H1 (cell line): ENCODE measurements around the gene MDK. TPM values are rescaled to one million over a fixed set of nuclear protein-coding genes. Genes with fewer than 3 reads are reported as not detected.

Experiments
- SP2 ChIP-seq: IDR thresholded peaks from 2 replicates; pipeline ENCODE4 v1.6.1; 2012; ENCODE audit warnings: mild to moderate bottlenecking, low read length, inconsistent platforms
- polyA plus RNA-seq, 7 experiments: library from polyadenylated mRNA; depleted of rRNA in 3 of 7; stranded (reverse) in 5 of 7; unstranded in 2 of 7; fragments of >200 nt in 5 of 7; fragments of 200-250 nt in 2 of 7; gene quantifications; 1 replicate in 5 of 7; 2 replicates in 1 of 7; 4 replicates in 1 of 7; pipeline versions ENCODE4 v1.2.1 to v1.2.3, GENCODE V29; 2011 to 2013; ENCODE audit warnings: missing spikeins in 2 of 7, mixed read lengths in 2 of 7
- total RNA-seq: library from RNA; stranded (reverse); fragmentation: NEBNext Ultra II Directional; extraction: Animal tissue kit (Norgen Biotek cat#: 25700); gene quantifications from 2 replicates; pipeline ENCODE4 v1.2.1, GENCODE V29; 2021
- TF ChIP-seq, protein P1 (sequence below): IDR thresholded peaks from 2 replicates; pipeline ENCODE4 v1.6.1; 2012; ENCODE audit warnings: low read length, inconsistent platforms

Gene MDK
- total and polyA plus RNA-seq, 2 of the 8 experiments (the other 6 are each of a cell fraction or from before 2014, with no cell fraction given) = 309 to 606 TPM

DNA sequence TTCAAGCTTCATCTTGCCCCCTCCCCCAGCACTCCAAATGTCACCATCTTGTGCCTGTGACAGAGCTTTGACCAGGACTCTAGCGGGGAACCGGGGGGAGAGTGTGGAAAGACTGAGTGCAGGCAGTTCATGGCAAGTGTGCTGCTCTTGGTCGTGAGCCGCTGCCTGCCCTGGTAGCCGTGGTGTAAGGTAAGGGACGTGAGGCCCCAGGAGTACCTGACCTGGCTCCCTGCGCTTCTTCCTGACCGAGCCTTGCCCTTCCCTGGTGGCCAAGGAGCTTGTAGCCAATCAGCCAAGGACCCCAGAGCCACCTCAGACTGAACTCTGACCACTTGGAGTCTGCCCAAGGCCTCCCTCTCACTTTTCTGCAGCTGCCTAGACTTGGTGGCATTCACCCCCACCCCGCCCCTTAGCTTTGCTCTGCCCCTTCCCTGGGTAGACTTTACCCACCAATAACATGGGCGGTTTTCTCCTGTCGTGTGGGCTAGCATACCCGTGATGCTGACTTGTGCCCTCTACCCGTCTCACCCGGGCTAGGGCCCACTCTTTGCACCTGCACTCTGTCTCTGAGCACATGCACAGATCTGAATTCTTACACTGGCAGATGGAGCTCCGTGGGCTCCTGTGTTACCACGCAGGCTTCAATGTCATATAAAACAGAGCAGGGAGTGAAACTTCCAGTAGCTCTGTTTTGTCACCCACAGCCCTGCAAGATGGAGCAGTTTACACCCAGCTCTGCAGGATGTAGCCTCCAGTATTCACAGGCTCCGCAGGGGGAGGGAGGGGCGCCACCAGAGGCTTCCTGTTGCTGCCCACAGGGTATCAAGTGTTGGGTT lies 32.7 kb upstream of the MDK start (continued):
- TF ChIP-seq, protein P1, sequence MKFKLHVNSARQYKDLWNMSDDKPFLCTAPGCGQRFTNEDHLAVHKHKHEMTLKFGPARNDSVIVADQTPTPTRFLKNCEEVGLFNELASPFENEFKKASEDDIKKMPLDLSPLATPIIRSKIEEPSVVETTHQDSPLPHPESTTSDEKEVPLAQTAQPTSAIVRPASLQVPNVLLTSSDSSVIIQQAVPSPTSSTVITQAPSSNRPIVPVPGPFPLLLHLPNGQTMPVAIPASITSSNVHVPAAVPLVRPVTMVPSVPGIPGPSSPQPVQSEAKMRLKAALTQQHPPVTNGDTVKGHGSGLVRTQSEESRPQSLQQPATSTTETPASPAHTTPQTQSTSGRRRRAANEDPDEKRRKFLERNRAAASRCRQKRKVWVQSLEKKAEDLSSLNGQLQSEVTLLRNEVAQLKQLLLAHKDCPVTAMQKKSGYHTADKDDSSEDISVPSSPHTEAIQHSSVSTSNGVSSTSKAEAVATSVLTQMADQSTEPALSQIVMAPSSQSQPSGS = no peak
- TF ChIP-seq SP2 = no peak
